Activated B cell treated with CpG ODN at 0.5 μM for 24 hours (primary cell): ENCODE data around the gene C10orf53. TPM values are rescaled to one million over a fixed set of nuclear protein-coding genes. Genes with fewer than 3 reads are reported as not detected.

Source experiments
- ATAC-seq: fragments of 200-7000 bp; cut with Tn5 transposase; one replicate; pipeline ENCODE4 v1.10.0; 2021; ENCODE audit warnings: low read depth, mild to moderate bottlenecking, moderate library complexity
- CTCF ChIA-PET: fragments of 350-600 bp; sonication (Branson Sonifier 250); formaldehyde crosslinking; loops from one replicate; lab custom pipeline; 2021; ENCODE audit warnings: antibody characterized with exemption; lab: Charles Lee
- POLR2A ChIA-PET: fragments of 350-600 bp; sonication (Branson Sonifier 250); formaldehyde crosslinking; loops from one replicate; lab custom pipeline; 2021; ENCODE audit warnings: antibody characterized with exemption; lab: Charles Lee
- DNase-seq: peaks from one replicate; pipeline ENCODE4 v3.0.0; 2022
- H3K27ac Mint-ChIP-seq: one replicate; pipeline ENCODE4 v1.8.0; 2020; ENCODE audit warnings: mixed read lengths
- H3K27me3 Mint-ChIP-seq: one replicate; pipeline ENCODE4 v1.8.0; 2021; ENCODE audit warnings: mixed read lengths
- H3K36me3 Mint-ChIP-seq: one replicate; pipeline ENCODE4 v1.8.0; 2021; ENCODE audit warnings: low read depth, mixed read lengths
- H3K4me1 Mint-ChIP-seq: one replicate; pipeline ENCODE4 v1.8.0; 2021; ENCODE audit warnings: mixed read lengths
- H3K4me3 Mint-ChIP-seq: one replicate; pipeline ENCODE4 v1.8.0; 2020; ENCODE audit warnings: mild to moderate bottlenecking, mixed read lengths
- H3K9me3 Mint-ChIP-seq: one replicate; pipeline ENCODE4 v1.8.0; 2020; ENCODE audit warnings: mixed read lengths
- CTCF ChIP-seq: fragments of 200-600 bp; IDR thresholded peaks from one replicate; pipeline ENCODE4 v1.8.0; 2022; ENCODE audit warnings: antibody characterized with exemption, mild to moderate bottlenecking
- intact Hi-C: fragments of 100-400 bp; cut with micrococcal nuclease; formaldehyde crosslinking; loops from one replicate; pipeline ENCODE4 v1.15.1; 2024
- total RNA-seq: library from RNA; stranded (reverse); gene quantifications from 2 replicates; pipeline ENCODE4 v1.2.3, GENCODE V29; 2022

Gene C10orf53
- total RNA-seq, 1 donor from 2014 or later, result not detected

DNA sequence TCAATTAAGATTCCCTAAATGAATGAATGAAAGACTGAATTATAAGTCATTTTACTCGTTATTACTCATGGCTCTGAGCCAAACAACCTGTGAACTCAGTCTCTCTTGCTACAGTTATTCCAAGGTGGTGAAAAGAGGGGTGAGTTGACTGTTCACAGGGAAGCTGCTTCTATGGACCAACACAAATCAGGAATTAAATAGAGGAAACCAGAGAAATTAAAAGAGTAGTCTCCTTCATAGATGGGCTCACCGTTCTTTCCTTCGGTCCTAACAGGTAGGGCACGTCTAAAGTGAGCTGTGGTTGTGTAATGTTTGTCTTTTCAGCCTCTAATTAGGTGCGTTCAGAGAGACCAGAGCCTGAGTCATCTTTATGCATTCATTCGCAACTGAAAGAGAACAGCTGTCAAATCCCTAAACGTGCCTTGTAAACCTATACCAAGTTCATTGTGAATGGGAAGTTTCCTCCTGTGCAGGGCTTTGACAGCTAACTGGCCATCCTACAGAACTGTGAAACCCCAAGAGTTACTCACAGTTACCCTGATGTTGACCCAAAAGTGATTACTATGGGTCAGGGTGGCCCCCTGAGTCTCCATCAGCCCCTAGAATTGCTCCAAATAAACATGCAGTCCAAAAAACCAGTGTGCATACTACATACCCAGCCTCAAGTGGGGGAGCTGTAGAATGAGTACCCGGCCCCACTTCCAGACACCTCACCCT, 18.2 kb upstream of the C10orf53 start:
- no peak for TF ChIP-seq CTCF
- ATAC-seq (no peak), DNase-seq (no peak)
- H3K27me3 Mint-ChIP-seq, result peaks cover 8% of the 10 kb centered on the region
- peaks cover 7% of the 10 kb centered on the region for H3K9me3 Mint-ChIP-seq
- ChIA-PET POLR2A (no interaction called here), CTCF (no interaction called here)
- no peak overlapping the region for H3K27ac Mint-ChIP-seq
- no peaks in the 10 kb centered on the region for H3K4me1 Mint-ChIP-seq
- no peaks in the 10 kb centered on the region for H3K36me3 Mint-ChIP-seq
- intact Hi-C loops, result no loop called here
- H3K4me3 Mint-ChIP-seq, result no peak overlapping the region

- H3K9me3 Mint-ChIP-seq, result peaks cover 7% of the 10 kb centered on the region
- H3K4me3 Mint-ChIP-seq, result no peak overlapping the region
- DNase-seq (no peak), ATAC-seq (no peak)
- no peak overlapping the region for H3K27ac Mint-ChIP-seq
- intact Hi-C loops, result no loop called here
- ChIA-PET POLR2A (no interaction called here), CTCF (no interaction called here)
- peaks cover 4% of the 10 kb centered on the region for H3K27me3 Mint-ChIP-seq
- no peaks in the 10 kb centered on the region for H3K36me3 Mint-ChIP-seq
- TF ChIP-seq CTCF, result no peak
- H3K4me1 Mint-ChIP-seq, result no peaks in the 10 kb centered on the region
Observed at GRCh38 chr10:49662169-49662830, 17.2 kb upstream of the C10orf53 start.

DNA sequence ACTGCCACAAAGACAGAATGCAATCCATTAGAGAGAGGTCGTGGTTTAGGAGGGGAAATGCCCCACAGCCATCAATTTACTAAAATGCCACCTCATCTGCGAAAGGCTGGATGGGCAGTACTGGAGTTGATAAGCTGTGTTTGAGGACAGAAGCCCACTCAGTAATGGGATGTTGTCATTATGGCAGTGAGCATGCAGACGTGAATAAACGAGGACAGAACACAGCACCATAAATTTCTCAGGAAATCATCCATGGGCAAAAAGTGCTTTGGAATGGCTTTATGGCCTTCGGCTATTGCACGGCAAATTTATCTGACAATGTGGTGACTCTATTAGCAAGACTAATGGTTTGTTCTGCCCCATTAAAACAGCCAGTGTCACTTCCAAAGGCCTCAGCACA, 15.9 kb upstream of the C10orf53 start:
- no peaks in the 10 kb centered on the region for H3K36me3 Mint-ChIP-seq
- no peak overlapping the region for H3K27ac Mint-ChIP-seq
- ChIA-PET POLR2A (no interaction called here), CTCF (no interaction called here)
- TF ChIP-seq CTCF, result no peak
- no peak for ATAC-seq
- no peaks in the 10 kb centered on the region for H3K4me1 Mint-ChIP-seq
- peaks cover 6% of the 10 kb centered on the region for H3K27me3 Mint-ChIP-seq
- H3K9me3 Mint-ChIP-seq, result peaks cover 7% of the 10 kb centered on the region
- intact Hi-C loops, result no loop called here
- no peak overlapping the region for H3K4me3 Mint-ChIP-seq
- DNase-seq, result no peak

DNA sequence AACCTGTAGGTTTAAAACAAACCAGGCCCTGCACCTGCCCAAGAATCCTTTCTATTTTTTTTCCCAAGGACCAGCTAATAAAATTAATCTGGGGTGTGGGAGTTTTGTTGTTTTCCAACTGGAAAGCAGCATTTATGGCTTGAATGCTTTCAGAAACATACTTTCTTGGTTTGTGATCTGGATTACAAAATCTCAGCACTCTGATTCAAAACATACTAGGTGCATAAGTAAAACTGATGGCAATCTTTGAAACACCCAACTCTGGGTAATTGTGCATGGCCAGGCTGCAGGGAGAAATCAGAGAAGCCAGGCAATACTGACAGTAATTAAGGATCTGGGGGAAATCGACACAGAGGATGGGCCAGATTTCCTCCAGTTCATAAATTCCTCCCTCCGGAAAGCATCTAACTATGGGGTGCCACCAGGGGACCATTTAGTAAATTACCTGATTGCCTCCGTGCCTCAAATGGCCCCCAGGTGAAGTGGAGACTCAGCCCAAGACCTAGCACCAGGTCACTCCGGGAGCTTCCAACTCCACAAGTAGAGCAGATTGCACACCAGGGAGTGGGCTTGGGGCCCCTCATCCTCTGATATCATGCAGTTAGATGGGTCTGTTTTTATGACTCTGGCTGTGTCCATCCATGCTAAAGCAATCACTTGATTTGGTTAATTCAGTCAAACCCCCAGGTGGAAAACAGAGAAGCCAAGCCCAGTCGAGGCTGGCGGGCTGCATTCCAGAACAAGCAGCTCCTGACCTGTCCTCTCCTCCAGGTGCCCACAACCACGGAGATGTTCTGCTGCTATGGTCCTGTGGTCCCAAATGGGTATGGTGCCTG, 15.2 kb upstream of the C10orf53 start:
- DNase-seq (no peak), ATAC-seq (no peak)
- Mint-ChIP-seq H3K4me3 (no peak overlapping the region), H3K27ac (no peak overlapping the region), H3K9me3 (peaks cover 3% of the 10 kb centered on the region), H3K36me3 (no peaks in the 10 kb centered on the region), H3K27me3 (peaks cover 8% of the 10 kb centered on the region), H3K4me1 (no peaks in the 10 kb centered on the region)
- intact Hi-C loops, result no loop called here
- no peak for TF ChIP-seq CTCF
- ChIA-PET CTCF (no interaction called here), POLR2A (no interaction called here)

DNA sequence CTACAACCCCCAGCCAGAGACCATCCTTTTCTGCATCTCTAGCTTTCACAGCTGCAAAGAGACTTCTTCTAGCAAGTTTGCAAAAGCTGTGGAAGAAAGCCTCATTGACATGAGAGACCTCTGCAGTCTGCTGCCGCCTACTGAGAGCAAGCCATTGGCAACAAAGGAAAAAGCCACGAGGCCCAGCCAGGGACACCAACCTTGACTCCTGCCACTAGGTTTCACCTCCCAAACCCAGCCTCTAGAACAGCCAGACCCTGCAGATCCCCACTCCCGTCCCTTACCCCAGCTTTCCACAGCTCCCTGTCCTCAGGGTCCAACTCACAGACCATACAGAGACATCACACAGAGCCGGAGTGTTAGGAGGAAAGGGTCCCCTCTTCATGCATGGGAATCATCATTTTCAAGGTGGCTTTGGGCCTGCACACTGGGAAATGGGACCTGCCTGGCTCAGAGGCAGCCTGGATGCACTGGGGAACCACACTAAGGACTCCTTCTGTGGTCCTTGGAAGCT, 14.6 kb upstream of the C10orf53 start:
- ATAC-seq, result no peak
- no peaks in the 10 kb centered on the region for H3K36me3 Mint-ChIP-seq

More for the DNA sequence above, 14.6 kb upstream of the C10orf53 start:
- peaks cover 2% of the 10 kb centered on the region for H3K9me3 Mint-ChIP-seq
- CTCF ChIA-PET, result no interaction called here
- intact Hi-C loops, result no loop called here
- POLR2A ChIA-PET, result no interaction called here
- TF ChIP-seq CTCF, result no peak
- H3K4me1 Mint-ChIP-seq, result no peaks in the 10 kb centered on the region
- no peak overlapping the region for H3K27ac Mint-ChIP-seq
- no peak overlapping the region for H3K4me3 Mint-ChIP-seq
- H3K27me3 Mint-ChIP-seq, result peaks cover 8% of the 10 kb centered on the region
- DNase-seq, result no peak
